ENCODE results near the gene DLG3.

DNA sequence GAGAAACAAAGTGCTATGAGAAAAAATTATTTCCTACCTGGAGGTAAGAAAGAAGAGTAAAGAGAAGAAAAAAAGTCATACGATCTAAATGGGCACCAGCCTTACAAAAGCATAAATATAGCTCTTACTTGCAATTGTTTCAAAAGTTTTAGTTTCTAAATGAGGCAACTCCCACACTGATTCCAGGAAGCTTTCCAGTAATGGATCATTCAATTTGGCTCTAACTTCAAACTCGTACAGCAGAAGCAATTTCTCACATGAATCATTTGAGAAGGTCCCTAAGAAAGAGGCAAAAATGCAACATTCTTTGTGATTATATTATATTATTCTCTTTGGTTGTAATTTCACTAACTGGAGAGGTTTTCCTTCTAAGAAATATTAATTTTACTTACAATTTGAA is 109.9 kb downstream of the DLG3 start:
- TF ChIP-seq BHLHE40 (IDR thresholded peaks at IDR 0.05; ENCODE audit: low read depth, low read length) (no peak), KDM5A (IDR thresholded peaks at IDR 0.05) (no peak), RFX5 (IDR thresholded peaks at IDR 0.05) (no peak), JUNB (IDR thresholded peaks at IDR 0.05) (no peak), HOXA7 (CRISPR knock-in tag; IDR thresholded peaks at IDR 0.05) (no peak), POLR2A (IDR thresholded peaks at IDR 0.05; ENCODE audit: low read length) (no peak), RARB (CRISPR knock-in tag; IDR thresholded peaks at IDR 0.05) (no peak), ZFP36 (IDR thresholded peaks at IDR 0.05; ENCODE audit: borderline replicate concordance, partially characterized antibody) (no peak), SMC3 (IDR thresholded peaks at IDR 0.05) (no peak), JUN (IDR thresholded peaks at IDR 0.05) (no peak)
- TF ChIP-seq, protein P1, sequence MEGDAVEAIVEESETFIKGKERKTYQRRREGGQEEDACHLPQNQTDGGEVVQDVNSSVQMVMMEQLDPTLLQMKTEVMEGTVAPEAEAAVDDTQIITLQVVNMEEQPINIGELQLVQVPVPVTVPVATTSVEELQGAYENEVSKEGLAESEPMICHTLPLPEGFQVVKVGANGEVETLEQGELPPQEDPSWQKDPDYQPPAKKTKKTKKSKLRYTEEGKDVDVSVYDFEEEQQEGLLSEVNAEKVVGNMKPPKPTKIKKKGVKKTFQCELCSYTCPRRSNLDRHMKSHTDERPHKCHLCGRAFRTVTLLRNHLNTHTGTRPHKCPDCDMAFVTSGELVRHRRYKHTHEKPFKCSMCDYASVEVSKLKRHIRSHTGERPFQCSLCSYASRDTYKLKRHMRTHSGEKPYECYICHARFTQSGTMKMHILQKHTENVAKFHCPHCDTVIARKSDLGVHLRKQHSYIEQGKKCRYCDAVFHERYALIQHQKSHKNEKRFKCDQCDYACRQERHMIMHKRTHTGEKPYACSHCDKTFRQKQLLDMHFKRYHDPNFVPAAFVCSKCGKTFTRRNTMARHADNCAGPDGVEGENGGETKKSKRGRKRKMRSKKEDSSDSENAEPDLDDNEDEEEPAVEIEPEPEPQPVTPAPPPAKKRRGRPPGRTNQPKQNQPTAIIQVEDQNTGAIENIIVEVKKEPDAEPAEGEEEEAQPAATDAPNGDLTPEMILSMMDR (IDR thresholded peaks at IDR 0.05): no peak
- TF ChIP-seq, protein P2, sequence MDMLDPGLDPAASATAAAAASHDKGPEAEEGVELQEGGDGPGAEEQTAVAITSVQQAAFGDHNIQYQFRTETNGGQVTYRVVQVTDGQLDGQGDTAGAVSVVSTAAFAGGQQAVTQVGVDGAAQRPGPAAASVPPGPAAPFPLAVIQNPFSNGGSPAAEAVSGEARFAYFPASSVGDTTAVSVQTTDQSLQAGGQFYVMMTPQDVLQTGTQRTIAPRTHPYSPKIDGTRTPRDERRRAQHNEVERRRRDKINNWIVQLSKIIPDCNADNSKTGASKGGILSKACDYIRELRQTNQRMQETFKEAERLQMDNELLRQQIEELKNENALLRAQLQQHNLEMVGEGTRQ (IDR thresholded peaks at IDR 0.05): no peak
- TF ChIP-seq, protein P3, sequence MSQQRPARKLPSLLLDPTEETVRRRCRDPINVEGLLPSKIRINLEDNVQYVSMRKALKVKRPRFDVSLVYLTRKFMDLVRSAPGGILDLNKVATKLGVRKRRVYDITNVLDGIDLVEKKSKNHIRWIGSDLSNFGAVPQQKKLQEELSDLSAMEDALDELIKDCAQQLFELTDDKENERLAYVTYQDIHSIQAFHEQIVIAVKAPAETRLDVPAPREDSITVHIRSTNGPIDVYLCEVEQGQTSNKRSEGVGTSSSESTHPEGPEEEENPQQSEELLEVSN (IDR thresholded peaks at IDR 0.05; ENCODE audit: borderline replicate concordance, low read depth): no peak
- TF ChIP-seq, protein P4, sequence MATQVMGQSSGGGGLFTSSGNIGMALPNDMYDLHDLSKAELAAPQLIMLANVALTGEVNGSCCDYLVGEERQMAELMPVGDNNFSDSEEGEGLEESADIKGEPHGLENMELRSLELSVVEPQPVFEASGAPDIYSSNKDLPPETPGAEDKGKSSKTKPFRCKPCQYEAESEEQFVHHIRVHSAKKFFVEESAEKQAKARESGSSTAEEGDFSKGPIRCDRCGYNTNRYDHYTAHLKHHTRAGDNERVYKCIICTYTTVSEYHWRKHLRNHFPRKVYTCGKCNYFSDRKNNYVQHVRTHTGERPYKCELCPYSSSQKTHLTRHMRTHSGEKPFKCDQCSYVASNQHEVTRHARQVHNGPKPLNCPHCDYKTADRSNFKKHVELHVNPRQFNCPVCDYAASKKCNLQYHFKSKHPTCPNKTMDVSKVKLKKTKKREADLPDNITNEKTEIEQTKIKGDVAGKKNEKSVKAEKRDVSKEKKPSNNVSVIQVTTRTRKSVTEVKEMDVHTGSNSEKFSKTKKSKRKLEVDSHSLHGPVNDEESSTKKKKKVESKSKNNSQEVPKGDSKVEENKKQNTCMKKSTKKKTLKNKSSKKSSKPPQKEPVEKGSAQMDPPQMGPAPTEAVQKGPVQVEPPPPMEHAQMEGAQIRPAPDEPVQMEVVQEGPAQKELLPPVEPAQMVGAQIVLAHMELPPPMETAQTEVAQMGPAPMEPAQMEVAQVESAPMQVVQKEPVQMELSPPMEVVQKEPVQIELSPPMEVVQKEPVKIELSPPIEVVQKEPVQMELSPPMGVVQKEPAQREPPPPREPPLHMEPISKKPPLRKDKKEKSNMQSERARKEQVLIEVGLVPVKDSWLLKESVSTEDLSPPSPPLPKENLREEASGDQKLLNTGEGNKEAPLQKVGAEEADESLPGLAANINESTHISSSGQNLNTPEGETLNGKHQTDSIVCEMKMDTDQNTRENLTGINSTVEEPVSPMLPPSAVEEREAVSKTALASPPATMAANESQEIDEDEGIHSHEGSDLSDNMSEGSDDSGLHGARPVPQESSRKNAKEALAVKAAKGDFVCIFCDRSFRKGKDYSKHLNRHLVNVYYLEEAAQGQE (IDR thresholded peaks at IDR 0.05): no peak
